ENCODE data around the gene ALPP.

The ALPP gene

DNA sequence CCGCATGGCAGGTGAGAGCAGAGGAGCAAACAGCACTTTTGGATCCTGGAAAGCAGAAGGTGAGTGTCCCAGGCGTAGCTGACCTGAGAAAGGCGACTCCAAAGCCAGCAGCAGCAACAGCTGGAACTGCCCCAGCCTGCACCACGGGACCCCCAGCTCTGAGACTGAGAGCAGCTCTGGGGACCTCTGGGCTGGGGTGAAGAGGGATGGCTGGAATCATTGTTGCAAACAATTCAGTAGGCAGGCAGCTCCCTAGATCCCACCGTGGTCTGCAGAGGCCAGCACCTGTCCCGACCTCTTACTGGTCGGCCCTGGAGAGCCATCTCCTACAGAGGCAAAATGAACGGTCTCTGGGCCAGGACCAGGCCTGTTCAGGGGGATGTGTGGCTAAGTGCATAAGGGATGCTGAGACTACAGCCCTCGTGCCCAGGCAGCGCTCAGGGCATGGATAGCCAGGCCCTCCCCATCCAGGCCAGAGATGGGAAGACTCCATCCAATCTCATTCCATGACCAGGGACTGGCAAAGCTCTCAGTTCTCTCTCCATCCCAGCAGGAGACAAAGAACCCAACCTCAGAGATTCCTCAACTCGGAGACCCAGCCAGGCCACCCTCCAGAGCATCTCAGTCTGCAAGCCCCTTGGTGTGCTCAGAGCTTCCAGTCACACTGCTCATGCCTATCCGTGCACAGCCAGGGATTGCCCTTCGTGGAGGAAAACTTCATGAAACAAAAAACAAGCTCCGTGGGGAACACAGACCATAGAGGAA lies 38.2 kb upstream of the ALPP start:
- DNase-seq (ENCODE audit: low spot score) (no peak), FAIRE-seq (no peak)

DNA sequence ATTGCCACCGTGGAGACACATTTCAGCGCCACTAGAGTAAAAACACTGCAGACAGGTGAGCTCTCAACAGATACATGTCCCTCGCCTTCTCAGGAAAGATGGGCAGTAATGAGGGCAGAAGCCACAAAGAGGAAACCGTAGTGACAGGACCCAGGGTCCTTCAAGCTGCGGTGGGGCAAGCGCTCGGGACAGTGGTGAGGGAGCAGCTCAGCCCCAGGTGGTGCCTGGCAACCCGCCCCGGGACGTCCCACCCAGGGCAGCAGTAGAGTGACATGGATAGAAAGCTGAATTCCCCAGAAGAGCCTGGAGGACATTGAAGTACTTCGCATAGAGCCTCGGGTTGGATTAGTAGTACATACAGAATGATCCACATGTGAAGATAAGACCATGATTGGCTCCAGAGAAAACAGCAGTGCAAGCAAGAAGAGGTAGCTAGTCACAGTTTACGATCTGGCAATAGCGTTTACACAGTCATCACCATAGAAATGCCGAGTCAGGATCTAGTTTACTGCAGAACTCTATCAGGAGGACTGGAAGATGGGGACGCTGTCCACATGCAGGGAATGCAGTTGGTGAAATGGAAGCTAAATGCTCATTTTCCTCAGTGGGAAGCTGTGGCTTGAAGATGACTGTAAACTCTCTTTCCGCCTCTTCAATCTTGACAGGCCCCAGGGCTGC lies 37.4 kb upstream of the ALPP start:
- DNase-seq (ENCODE audit: low spot score) (no peak), FAIRE-seq (no peak)

DNA sequence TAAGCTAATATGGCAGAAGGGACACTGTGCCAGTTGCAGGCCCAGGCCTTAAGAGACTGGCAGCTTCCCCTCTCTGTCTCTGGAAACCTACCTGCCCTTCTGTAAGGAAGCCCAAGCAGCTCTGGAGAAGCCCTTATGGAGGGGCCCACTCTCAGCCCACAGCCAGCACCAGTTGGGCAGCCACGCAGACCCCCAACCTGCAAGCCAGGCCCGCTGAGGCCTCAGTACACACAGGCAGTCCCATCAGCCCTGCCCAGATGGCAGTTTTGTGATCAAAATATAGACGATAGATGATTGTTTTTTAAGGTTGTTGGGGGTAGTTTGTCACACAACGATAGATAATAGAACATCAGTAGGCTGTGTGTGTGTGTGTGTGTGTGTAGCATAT lies 36.8 kb upstream of the ALPP start:
- no peak for FAIRE-seq
- no peak for DNase-seq (ENCODE audit: low spot score)

DNA sequence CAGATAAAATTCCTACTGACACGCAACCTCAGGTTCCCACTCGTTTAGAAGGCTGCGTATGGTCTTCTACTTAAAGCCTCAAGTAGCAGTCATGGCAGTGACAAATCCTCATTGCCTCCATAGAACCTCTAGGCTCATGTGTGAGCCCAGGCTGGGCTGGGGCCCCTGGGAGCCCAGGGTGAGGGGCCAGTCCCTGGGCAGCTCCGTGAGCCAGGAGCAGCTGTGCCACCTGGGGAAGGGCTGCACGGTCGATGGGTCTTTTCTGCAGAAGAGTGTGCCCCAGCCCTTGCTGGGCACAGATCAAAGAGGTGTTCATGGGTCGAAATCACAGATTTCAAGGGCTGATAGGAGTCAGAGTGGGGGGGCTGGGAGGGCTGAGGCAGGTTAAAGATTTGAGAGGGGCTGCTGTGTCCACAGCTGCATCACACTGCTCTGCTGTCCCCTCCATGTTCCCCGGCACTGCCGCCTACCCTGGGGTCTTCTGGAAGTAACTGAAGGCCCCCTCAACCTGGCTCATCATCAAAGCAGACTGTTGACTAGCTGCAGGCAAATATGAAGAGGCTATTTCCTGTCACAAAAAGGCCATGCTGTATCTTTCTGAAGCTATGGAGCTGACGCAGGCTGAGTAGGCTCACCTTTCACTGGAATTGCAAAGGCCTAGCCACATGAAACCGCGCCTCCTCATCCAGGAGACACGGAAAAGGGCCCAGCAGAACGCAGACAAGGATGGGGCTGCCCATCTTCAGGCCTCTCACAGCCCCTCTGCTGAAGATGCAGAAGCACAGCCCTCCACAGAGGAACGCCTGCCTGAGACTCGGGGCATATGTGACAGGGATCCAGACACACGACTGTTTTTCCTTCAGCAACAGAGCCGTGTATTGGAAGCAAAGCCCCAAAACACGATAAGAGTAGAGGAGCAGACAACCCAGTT lies 35.7 kb upstream of the ALPP start:
- FAIRE-seq: no peak
- DNase-seq (ENCODE audit: low spot score): no peak

DNA sequence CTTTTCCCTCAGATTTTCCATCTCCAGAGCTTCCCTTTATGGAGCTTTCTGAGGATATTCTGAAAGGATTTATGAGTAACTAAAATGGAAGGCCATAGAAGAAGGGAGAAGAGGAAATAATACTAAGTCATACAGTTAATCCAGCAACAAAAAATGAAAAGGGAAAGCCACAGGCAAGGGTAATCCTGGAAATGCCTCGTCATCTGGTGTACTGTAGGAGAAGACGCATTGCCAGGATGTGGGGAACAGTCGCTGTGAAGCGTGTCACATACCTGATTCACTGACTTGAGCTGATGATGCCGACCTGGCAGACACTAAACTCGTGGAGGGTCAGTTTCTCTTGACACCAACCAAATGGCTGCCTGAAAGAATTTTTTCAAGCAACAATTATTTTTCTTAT lies 34.7 kb upstream of the ALPP start:
- no peak for DNase-seq (ENCODE audit: low spot score)
- no peak for FAIRE-seq

DNA sequence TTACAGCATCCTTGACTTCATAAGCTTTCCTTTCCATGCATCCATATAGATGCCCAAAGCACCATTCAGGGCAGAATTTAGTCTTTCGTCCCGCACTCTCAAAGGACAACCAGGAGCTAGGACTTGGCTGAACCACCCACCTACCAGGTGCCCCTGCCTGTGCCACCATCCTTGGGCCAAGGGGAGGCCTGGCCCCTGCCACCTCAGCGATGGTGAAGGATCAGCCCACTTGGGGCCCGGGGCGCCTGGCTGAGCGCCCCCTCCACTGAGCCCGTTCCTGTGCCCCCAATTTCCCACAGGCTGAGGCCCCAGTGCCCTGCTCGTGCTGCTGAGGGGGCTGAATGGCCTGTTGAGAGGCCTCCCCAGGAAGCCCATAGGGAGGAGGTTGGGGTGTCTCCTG lies 33.3 kb upstream of the ALPP start:
- FAIRE-seq (no peak), DNase-seq (ENCODE audit: low spot score) (no peak)

DNA sequence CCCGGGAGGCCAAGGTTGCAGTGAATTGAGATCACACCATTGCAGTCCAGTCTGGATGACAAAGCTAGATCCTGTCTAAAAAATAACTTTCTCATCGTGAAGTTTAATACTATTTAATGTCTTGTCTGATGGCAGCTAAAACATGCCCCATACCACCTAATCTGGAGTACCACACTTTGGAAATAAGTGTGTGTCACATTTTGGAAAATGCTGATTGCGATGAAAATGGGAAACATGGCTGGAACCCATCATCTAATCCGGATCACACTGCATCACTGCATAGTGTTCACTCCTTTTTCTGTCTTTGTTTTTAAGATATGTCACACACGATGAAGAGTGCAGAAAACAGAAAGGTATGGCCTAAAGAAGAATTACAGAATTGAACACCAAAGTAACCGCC lies 31.2 kb upstream of the ALPP start:
- DNase-seq (ENCODE audit: low spot score) (no peak), FAIRE-seq (no peak)

DNA sequence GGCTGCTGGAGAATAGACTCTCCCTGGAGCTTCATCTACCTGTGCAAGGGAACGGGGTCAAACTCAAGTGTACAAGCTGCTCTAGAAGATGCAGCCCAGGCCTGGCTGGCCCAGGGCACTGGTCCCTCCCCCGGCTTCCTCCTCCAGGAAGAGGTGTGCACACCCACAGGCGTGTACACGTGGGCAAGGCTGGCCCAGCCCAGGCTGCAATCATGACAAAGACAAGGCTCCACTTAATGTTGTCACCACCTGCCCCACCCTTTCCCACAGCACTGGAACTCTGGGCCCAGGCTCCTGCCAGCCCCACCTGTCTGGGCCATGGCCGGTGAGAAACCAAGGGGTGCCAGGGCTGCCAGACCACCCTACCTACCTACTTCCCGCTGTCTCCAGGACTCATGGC lies 29.6 kb upstream of the ALPP start:
- FAIRE-seq (peak; percentile 58), DNase-seq (ENCODE audit: low spot score) (peak; percentile 50)

DNA sequence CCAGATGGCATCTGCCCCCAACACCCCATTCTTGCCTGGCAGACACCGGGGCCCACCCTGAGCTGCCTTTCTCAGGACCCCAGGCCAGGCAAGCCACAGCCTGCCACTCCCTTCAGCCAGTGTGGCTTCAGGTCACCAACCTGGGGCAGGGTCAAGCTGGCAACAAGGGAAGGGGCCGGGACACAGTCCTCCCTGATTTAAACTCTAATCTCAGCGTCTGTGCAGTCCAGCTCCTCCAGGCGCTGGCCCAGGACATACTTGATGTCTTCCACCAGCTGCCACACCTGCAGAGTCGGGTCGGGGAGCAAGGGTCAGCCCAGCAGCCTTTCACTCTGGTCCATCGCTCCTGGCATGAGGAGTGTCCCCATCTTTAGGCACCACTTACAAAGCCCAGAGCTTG lies 29.0 kb upstream of the ALPP start:
- DNase-seq (ENCODE audit: low spot score) (no peak), FAIRE-seq (no peak)

DNA sequence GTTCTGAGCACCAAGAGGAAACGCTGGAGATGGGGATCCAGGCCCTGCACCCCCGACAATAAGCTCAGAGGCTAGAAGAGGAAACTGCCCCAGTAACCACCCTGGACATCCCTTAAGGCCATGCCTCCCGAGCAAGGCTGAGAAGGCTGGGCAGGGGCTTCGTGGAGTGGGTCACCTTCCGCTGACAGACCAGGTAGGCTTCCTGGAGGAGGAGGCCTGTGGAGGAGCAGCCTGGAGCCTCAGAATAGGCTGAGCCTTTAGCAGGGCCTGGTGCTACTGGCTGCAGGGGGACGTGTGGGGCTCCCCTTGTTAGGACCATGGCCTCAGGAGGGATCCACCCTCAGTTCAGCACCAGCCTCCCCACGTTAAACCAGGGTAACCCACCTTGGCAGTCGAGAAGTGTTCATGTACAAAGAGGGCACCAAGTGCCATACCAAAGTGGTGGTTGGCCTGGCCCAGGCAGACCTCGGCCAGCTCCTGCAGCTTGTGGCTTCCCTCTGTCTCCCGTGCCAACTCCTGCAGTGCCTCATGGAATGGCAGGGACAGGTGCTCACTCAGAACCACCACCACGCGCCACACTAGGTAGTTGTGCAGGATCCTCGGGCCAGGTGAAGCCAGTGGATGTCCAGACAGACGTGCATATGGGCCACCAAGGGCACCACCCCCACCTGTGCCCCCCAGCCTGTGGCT lies 28.5 kb upstream of the ALPP start:
- no peak for FAIRE-seq
- DNase-seq (ENCODE audit: low spot score): no peak

DNA sequence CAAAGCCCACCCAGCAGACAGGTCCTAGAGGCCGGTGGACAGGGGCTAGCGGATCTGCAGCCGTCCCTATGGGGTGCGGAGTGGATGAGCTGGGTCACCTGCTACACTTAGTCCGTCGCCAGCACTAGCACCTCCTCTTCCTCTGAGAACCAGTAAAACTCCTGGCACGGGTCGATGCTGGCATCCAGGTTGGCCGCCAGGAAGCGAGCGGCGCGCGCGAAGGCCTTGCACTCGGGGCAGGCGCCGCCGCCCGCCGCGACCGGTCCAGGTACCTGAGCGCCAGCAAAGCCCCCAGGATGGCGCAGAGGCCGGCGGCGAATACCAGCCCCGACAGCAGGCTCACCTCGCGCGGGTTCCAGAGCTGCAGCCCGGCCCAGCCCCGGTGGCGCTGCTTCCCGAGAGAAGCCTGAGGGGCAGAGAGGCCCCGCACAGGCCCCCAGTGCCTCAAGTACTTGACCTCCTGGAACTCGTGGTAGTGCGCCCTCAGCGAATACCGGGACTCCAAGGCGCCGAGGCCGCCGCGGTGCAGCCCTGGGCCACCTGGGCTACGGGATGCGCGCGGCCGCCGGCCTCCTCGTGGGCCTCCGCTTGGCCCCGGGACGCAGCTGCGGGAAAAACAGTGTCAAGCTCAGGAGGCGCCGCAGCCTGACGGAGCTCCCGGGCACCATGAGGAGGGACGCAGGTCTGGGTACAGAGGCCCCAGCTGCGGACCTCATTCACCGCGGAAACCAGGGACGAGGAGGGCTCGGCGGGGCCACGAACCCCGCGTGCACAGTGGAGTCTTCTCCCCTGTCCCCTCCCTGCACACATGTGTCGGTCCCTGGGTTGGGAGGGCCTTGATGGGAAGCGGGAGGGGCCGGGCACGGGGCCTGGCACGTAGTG lies 27.5 kb upstream of the ALPP start:
- FAIRE-seq (no peak), DNase-seq (ENCODE audit: low spot score) (no peak)

DNA sequence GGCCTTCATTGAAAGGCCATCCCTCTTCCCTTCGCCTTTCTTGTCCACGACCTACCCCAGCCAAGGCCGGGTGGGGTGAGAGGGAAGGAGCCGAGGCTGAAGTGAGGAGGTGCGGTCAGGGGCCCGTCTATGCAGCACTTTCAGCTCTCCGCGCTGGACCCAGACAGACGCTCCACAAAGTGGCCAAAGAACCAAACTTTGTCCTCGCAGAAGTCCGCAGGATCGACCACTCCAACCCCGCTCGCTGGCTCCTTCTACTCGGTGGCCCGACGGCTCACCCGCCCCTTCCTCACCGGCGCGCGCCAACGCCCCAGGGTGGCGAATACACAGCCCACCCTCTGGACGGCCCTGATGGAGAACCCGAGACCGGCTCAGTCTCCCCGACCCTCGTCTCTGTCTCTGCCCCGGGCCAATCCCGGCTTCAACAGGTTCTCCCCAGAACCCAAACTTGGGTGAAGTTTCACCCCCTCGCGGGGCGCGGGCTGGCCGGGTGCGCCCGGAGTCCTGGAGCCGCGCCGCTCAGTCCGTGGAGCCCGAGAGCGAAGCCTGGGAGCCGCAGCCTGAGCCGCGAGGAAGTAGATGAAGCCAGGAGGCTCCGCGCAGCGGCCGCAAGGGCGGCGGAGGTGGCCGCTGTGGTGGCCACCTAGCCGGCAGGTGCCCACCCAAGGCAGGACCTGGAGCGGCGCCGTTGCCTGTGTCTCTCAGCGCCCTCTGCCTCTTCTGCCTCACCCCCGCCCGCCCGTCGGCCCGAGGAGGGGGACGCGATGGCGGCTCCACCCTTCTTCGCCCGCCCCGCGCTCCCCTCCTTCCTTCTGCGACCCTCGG lies 26.7 kb upstream of the ALPP start:
- DNase-seq (ENCODE audit: low spot score): no peak
- FAIRE-seq: no peak

DNA sequence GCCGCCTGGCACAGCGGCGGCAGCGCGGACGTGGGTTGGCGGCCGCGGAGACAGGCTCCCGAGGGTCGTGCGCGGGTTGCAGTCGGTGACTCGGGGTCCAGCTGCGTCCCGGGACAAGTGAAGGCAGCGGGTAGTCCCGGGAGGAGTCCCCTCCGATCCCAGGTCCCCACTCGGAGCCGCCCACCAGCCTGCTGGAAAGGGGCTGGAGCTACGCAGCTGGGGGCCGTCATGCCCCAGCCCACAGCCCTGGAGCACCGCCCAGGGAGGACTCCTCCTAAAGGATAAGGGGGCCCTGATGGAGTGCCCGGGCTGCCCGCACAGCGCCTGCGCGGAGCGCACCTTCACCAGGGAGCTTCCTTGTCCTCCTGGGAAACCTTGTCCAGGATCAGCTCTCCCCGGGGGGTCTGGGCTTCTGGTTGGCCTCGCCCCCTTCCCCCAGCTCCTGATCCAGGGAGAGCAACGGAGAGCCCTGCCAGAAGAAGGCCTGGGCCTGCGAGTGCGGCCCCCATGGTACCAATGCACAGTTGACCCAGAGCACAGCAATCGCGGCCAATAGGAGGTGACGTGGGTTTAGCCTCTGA lies 25.9 kb upstream of the ALPP start:
- DNase-seq (ENCODE audit: low spot score) (no peak), FAIRE-seq (no peak)

DNA sequence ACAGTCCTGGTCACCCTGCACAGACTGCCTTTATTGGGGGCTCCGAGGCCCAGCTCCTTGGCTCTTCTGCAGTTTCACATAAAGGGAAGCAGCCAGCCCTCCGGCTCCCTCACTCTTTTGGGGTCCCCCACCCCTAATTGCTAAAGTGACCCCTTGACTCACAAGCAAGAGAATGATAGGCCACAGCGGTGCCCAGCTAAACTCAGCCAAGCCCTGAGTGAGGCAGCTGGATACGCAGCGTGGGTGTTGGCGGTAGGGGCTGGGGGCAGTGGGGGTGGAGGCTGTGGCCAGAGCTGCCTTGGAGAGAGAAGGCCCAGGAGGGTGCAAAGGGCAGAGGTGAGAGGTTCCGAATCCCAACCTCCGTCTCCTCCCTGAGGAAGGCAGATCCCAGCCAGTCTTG lies 25.5 kb upstream of the ALPP start:
- FAIRE-seq (no peak), DNase-seq (ENCODE audit: low spot score) (no peak)

DNA sequence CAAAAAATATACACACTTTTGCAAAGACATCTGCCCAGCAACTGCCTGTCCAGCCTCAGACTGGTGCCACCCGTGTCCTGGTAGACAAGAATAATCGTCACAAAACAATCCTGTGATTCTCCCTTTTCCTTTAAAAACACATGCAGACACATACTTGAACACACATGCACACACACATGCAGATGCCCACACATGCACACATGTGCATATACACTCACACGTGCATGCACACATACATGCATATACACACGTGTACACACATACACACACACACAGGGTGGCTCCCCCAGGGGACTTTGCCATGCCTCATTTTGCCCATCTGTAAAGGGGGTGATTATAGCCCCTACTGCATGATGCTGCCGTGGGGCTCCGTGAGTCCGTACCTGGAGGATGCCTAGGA lies 24.9 kb upstream of the ALPP start:
- peak; percentile 40 for FAIRE-seq

DNA sequence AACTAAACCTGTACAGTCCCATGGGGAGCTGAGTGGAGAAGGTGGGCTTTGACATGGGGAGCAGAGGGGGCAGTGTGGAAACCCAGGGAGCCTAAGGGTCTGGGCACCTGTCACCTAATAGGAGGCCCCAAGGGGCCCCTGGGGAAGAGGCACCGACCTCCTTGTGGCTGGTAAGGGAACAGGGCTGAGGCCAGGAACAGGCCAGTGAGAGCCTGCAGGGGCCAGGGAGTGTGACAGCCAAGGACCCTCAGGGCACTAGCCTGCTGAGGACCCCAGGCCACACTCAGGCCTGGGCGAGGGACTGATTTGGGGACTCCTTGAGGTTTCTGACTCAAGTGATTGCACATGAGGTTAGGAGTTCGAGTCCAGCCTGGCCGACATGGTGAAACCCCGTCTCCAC lies 24.5 kb upstream of the ALPP start:
- DNase-seq (ENCODE audit: low spot score) (no peak), FAIRE-seq (no peak)

More for the DNA sequence above, 24.9 kb upstream of the ALPP start:
- no peak for DNase-seq (ENCODE audit: low spot score)

DNA sequence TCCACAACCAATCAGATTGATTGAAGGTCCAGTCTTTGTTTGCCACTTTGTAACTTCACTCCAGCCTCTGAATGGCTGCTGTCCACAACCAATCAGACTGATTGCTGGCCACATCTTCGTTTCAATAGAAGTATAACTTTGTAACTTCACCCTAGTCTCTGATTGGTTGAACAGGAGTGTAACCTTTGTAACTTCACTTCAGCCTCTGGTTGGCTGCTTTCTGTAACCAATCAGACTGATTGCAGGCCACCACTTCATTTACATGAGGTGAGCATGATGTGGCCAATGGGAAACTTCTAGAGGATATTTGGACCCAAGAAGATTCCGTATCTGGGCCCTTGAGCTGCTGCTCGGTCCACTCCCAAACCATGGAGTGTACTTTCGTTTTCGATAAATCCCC lies 16.9 kb upstream of the ALPP start:
- no peak for FAIRE-seq
- DNase-seq (ENCODE audit: low spot score): no peak

DNA sequence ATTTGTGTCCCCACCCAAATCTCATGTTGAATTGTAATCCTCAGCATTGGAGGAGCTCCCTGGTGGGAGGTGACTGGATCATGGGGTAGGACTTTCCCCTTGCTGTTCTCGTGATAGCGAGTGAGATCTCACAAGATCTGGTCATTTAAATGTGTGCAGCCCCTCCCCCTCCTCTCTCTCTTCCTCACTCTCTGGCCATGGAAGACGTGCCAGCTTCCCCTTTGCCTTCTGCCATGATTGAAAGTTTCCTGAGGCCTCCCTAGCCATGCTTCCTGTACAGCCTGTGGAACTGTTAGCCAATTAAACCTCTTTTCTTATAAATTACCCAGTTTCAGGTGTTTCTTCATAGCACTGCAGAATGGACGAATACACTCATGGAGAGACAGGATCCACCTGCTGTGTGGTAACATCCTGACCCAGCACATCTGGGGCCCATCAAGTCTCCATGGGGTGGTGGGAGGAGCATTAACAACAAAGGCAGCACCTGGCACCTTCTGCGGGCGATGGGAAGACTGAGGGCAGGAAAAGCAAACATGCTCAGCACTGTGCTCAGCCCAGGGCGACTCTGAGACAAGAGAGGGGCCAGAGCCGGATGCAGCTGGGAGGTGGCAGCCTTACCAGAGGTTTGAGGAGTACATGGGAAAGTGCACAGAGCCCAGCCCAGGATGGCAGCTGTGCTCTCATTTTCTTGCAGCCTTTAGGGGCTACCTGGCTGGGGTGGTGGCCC lies 16.2 kb upstream of the ALPP start:
- FAIRE-seq (no peak), DNase-seq (ENCODE audit: low spot score) (no peak)
